HCT116 (cell line): ENCODE measurements around the gene KCTD19. TPM values are rescaled to one million over a fixed set of nuclear protein-coding genes. Genes with fewer than 3 reads are reported as not detected.

Experiments
- ATAC-seq: fragments of 200-7000 bp; cut with Tn5 transposase; 2 replicates; pipeline ENCODE4 v1.9.1; 2020; ENCODE audit warnings: mild to moderate bottlenecking, moderate library complexity
- BruUV-seq: library from RNA; stranded (reverse); fragments of 400-500 nt; replicated peaks from 2 replicates; lab custom pipeline; 2021; lab: Mats Ljungman, UMichigan
- CTCF ChIA-PET: fragments of 300-600 bp; sonication (Branson Sonifier 250); formaldehyde crosslinking; loops from one replicate; lab custom pipeline; 2021; ENCODE audit warnings: antibody characterized with exemption; lab: Charles Lee
- POLR2A ChIA-PET: fragments of 300-600, 350-600 bp; sonication (Branson Sonifier 250); formaldehyde crosslinking; loops from one replicate; lab custom pipeline; 2021; ENCODE audit warnings: antibody characterized with exemption; lab: Charles Lee
- RAD21 ChIA-PET, 2 experiments: fragments of 300-600 bp; sonication (Branson Sonifier 250); formaldehyde crosslinking; loops; one replicate each; lab custom pipeline; 2023; ENCODE audit warnings: low total read pairs in 2 of 2; ENCODE audit not compliant: uncharacterized antibody in 2 of 2, unreplicated experiment in 2 of 2, low non-redundant PET in 1 of 2; lab: Charles Lee
- DNase-seq: peaks from one replicate; pipeline ENCODE4 v3.0.0-alpha.2; 2010; ENCODE audit warnings: low read depth, low spot score
- H2AFZ ChIP-seq: fragments of 200-600 bp; shearing (Covaris generic), sonication (generic); 2 replicates; pipeline ENCODE4 v1.6.1; 2017; ENCODE audit warnings: low read depth, mixed run types, mixed read lengths, antibody characterized with exemption, low read length; ENCODE audit not compliant: poor library complexity, severe bottlenecking
- H3K27ac ChIP-seq: 2 replicates; pipeline ENCODE4 v1.5.1; 2012; ENCODE audit warnings: low read depth, low read length
- H3K27me3 ChIP-seq: fragments of 200-600 bp; sonication (generic); 2 replicates; pipeline ENCODE4 v1.6.1; 2016; ENCODE audit warnings: mixed run types, low read length, mixed read lengths; ENCODE audit not compliant: insufficient read depth
- H3K36me3 ChIP-seq, 2 experiments: fragments of 200-500 bp in 1 of 2; fragments of 200-600 bp in 1 of 2; sonication (Bioruptor generic) in 1 of 2; sonication (generic) in 1 of 2; 2 replicates each; pipeline versions ENCODE4 v1.5.1 to v1.6.1; 2014 to 2016; ENCODE audit warnings: low read length in 2 of 2, inconsistent platforms in 1 of 2, mixed read lengths in 1 of 2, mixed run types in 1 of 2; ENCODE audit not compliant: insufficient read depth in 2 of 2, control insufficient read depth in 1 of 2
- H3K4me1 ChIP-seq, 2 experiments: fragments of 200-600 bp in 1 of 2; sonication (generic) in 1 of 2; 2 replicates each; pipeline versions ENCODE4 v1.5.1 to v1.6.1; 2012 to 2017; ENCODE audit warnings: low read length in 2 of 2, inconsistent platforms in 1 of 2, mild to moderate bottlenecking in 1 of 2, mixed read lengths in 1 of 2, mixed run types in 1 of 2, moderate library complexity in 1 of 2; ENCODE audit not compliant: insufficient read depth in 2 of 2, control insufficient read depth in 1 of 2
- H3K4me2 ChIP-seq: fragments of 200-600 bp; sonication (generic); 2 replicates; pipeline ENCODE4 v1.6.1; 2017; ENCODE audit warnings: mixed run types, low read length, mixed read lengths
- H3K4me3 ChIP-seq, 2 experiments: fragments of 200-600 bp in 1 of 2; sonication (generic) in 1 of 2; replicated peaks in 1 of 2; 2 replicates each; pipeline ENCODE4 v1.5.1; 2011 to 2016; ENCODE audit warnings: low read length in 2 of 2, control low read depth in 1 of 2, low read depth in 1 of 2, mild to moderate bottlenecking in 1 of 2, mixed read lengths in 1 of 2, mixed run types in 1 of 2
- H3K79me2 ChIP-seq: fragments of 200-600 bp; sonication (generic); 2 replicates; pipeline ENCODE4 v1.6.1; 2017; ENCODE audit warnings: mild to moderate bottlenecking, mixed run types, low read length, moderate library complexity, mixed read lengths; ENCODE audit not compliant: insufficient read depth
- H3K9ac ChIP-seq: fragments of 200-600 bp; sonication (generic); 2 replicates; pipeline ENCODE4 v1.6.1; 2016; ENCODE audit warnings: low read length, mixed read lengths
- H3K9me2 ChIP-seq: fragments of 200-600 bp; sonication (generic), shearing (Covaris generic); 2 replicates; pipeline ENCODE4 v1.6.1; 2017; ENCODE audit warnings: mixed run types, mild to moderate bottlenecking, moderate library complexity; ENCODE audit not compliant: insufficient read depth
- H3K9me3 ChIP-seq, 2 experiments: fragments of 200-500 bp in 1 of 2; fragments of 200-600 bp in 1 of 2; sonication (Bioruptor generic) in 1 of 2; sonication (generic) in 1 of 2; 2 replicates each; pipeline ENCODE4 v1.6.1; 2014 to 2017; ENCODE audit warnings: low read length in 2 of 2, mixed read lengths in 2 of 2, inconsistent platforms in 1 of 2, low read depth in 1 of 2, mild to moderate bottlenecking in 1 of 2, mixed run types in 1 of 2, moderate library complexity in 1 of 2; ENCODE audit not compliant: control insufficient read depth in 1 of 2, insufficient read depth in 1 of 2
- H4K20me1 ChIP-seq: fragments of 200-600 bp; sonication (generic), shearing (Covaris generic); 2 replicates; pipeline ENCODE4 v1.6.1; 2017; ENCODE audit warnings: mixed run types, mild to moderate bottlenecking, moderate library complexity; ENCODE audit not compliant: insufficient read depth
- CBX3 ChIP-seq: IDR thresholded peaks from 2 replicates; pipeline ENCODE4 v1.6.1; 2012; ENCODE audit warnings: low read depth
- CEBPB ChIP-seq: IDR thresholded peaks from 2 replicates; pipeline ENCODE4 v1.6.1; 2012; ENCODE audit warnings: low read depth
- CTCF ChIP-seq, 3 experiments: fragments of 200-600 bp in 1 of 3; sonication (generic) in 1 of 3; IDR thresholded peaks in 2 of 3; conservative IDR thresholded peaks in 1 of 3; 2 replicates each; pipeline ENCODE4 v1.5.1; 2012 to 2017; ENCODE audit warnings: low read depth in 2 of 3, low read length in 2 of 3, antibody characterized with exemption in 1 of 3, borderline replicate concordance in 1 of 3, control low read depth in 1 of 3, mild to moderate bottlenecking in 1 of 3, mixed read lengths in 1 of 3, mixed run types in 1 of 3, moderate library complexity in 1 of 3; ENCODE audit not compliant: insufficient read depth in 1 of 3
- EZH2phosphoT487 ChIP-seq: fragments of 200-600 bp; IDR thresholded peaks from 2 replicates; pipeline ENCODE4 v1.6.1; 2018; ENCODE audit warnings: antibody characterized with exemption, borderline replicate concordance
- POLR2A ChIP-seq: IDR thresholded peaks from 2 replicates; pipeline ENCODE4 v1.7.0; 2011; ENCODE audit warnings: borderline replicate concordance; ENCODE audit not compliant: insufficient read depth, insufficient read length; ENCODE audit errors: extremely low read depth
- RAD21 ChIP-seq: IDR thresholded peaks from 2 replicates; pipeline ENCODE4 v1.6.1; 2012; ENCODE audit warnings: low read depth, mild to moderate bottlenecking
- SIN3A ChIP-seq: IDR thresholded peaks from 2 replicates; pipeline ENCODE4 v1.6.1; 2012; ENCODE audit warnings: low read depth
- SRF ChIP-seq: IDR thresholded peaks from 2 replicates; pipeline ENCODE4 v1.6.1; 2012; ENCODE audit warnings: low read depth
- YY1 ChIP-seq: IDR thresholded peaks from 2 replicates; pipeline ENCODE4 v1.6.1; 2011; ENCODE audit warnings: low read length, low read depth, moderate library complexity, mild to moderate bottlenecking; ENCODE audit not compliant: insufficient replicate concordance; ENCODE audit errors: extremely low read depth
- ZFX ChIP-seq: fragments of 450-650 bp; IDR thresholded peaks from 2 replicates; pipeline ENCODE4 v1.6.1; 2017
- ZNF274 ChIP-seq: fragments of 200-500 bp; sonication (Bioruptor generic); IDR thresholded peaks from 2 replicates; pipeline ENCODE4 v1.6.1; 2014; ENCODE audit warnings: mild to moderate bottlenecking, low read depth, low read length, inconsistent platforms
- intact Hi-C: fragments of 100-400 bp; cut with micrococcal nuclease; formaldehyde crosslinking; loops from 2 replicates; pipeline ENCODE4 v1.10.0; 2022
- total RNA-seq: library from RNA; stranded (reverse); gene quantifications from one replicate; pipeline ENCODE4 v1.2.1, GENCODE V29; 2021; ENCODE audit not compliant: unreplicated experiment
- TF ChIP-seq, protein P1 (sequence below): IDR thresholded peaks from 2 replicates; pipeline ENCODE4 v1.6.1; 2012

The KCTD19 gene
- total RNA-seq, 1 experiment from 2014 or later, result not detected

DNA sequence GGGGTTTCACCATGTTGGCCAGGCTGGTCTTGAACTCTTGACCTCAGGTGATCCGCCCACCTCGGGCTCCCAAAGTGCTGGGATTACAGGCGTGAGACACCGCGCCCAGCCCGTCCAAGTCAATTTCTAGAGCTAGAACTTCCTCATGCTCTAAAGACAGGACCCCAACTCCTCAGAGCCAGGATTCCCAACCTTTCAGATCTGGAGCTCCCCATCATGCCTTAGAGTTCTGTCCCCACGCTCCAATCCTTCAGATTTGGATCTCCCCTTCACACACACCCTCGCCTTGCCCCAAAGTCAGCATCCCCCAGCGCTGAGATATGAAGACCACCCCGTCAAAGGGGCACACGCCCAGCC, 448 bp downstream of the KCTD19 start:
- intact Hi-C loops, result no loop called here
- Histone ChIP-seq H3K4me3 (no peak overlapping the region), H3K9ac (no peak overlapping the region), H4K20me1 (no peaks in the 10 kb centered on the region), H3K27ac (no peak overlapping the region), H3K9me3 (no peaks in the 10 kb centered on the region), H3K9me2 (no peaks in the 10 kb centered on the region), H3K79me2 (no peaks in the 10 kb centered on the region), H3K4me1 (no peaks in the 10 kb centered on the region), H3K36me3 (no peaks in the 10 kb centered on the region), H3K4me2 (no peak overlapping the region), H3K27me3 (peaks cover 12% of the 10 kb centered on the region; the same call in 1 of the 2 replicates)
- POLR2A ChIA-PET, result no interaction called here
- CTCF ChIA-PET, result no interaction called here
- RAD21 ChIA-PET, result no interaction called here
- ATAC-seq, result no peak
- no TSS peak for BruUV-seq
- no peak for TF ChIP-seq RAD21
- no peak for TF ChIP-seq EZH2phosphoT487
- TF ChIP-seq, protein P1, sequence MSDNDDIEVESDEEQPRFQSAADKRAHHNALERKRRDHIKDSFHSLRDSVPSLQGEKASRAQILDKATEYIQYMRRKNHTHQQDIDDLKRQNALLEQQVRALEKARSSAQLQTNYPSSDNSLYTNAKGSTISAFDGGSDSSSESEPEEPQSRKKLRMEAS, result no peak
- no peak for TF ChIP-seq ZNF274
- TF ChIP-seq SIN3A, result no peak
- no peak for TF ChIP-seq CEBPB
- no peak for TF ChIP-seq CBX3
- no peak for TF ChIP-seq POLR2A
- no peak for TF ChIP-seq YY1
- TF ChIP-seq SRF, result no peak
- TF ChIP-seq CTCF (IDR thresholded peaks at IDR 0.05 in 2 of 3, conservative IDR thresholded peaks at IDR 0.05 in 1 of 3; ENCODE audit: borderline replicate concordance in 1 of 3, insufficient read depth in 1 of 3, low read depth in 2 of 3, low read length in 2 of 3), result no peak
- no peak for TF ChIP-seq ZFX
- TF ChIP-seq, all 23 proteins: peak for 0
- DNase-seq, result no peak
- no peak overlapping the region for H2AFZ ChIP-seq
